PC-9 (cell line): ENCODE measurements around the gene CRELD2. TPM values are rescaled to one million over a fixed set of nuclear protein-coding genes. Genes with fewer than 3 reads are reported as not detected.

ENCODE experiments used
- BruUV-seq: library from RNA; stranded (reverse); fragments of 400-500 nt; replicated peaks from 2 replicates; lab custom pipeline; 2021; lab: Mats Ljungman, UMichigan
- CTCF ChIA-PET: fragments of 300-600 bp; sonication (Branson Sonifier 250); formaldehyde crosslinking; loops from one replicate; lab custom pipeline; 2022; ENCODE audit warnings: antibody characterized with exemption; lab: Charles Lee
- POLR2A ChIA-PET: fragments of 300-600 bp; sonication (Branson Sonifier 250); formaldehyde crosslinking; loops from one replicate; lab custom pipeline; 2022; ENCODE audit warnings: antibody characterized with exemption; ENCODE audit not compliant: unreplicated experiment; lab: Charles Lee
- DNase-seq, 2 experiments: peaks; one replicate each; pipeline versions ENCODE4 v3.0.0 to v3.0.0-alpha.2; 2015 to 2022; ENCODE audit warnings: mixed read lengths in 1 of 2
- H2AFZ ChIP-seq: fragments of 200-600 bp; sonication (generic); 2 replicates; pipeline ENCODE4 v1.8.1; 2017; ENCODE audit warnings: antibody characterized with exemption
- H3F3A ChIP-seq: fragments of 200-600 bp; sonication (generic); 2 replicates; pipeline ENCODE4 v1.8.1; 2017; ENCODE audit warnings: antibody characterized with exemption, mild to moderate bottlenecking, low read depth; ENCODE audit not compliant: insufficient read depth
- H3K27ac ChIP-seq: fragments of 200-600 bp; sonication (generic); 2 replicates; pipeline ENCODE4 v1.6.1; 2016; ENCODE audit warnings: mixed run types
- H3K27me3 ChIP-seq: fragments of 200-600 bp; sonication (generic); 2 replicates; pipeline ENCODE4 v1.6.1; 2016; ENCODE audit warnings: low read depth, mixed run types; ENCODE audit not compliant: insufficient read depth
- H3K36me3 ChIP-seq: fragments of 200-600 bp; sonication (generic); 2 replicates; pipeline ENCODE4 v1.6.1; 2016; ENCODE audit warnings: low read depth, mixed run types
- H3K4me1 ChIP-seq: fragments of 200-600 bp; sonication (generic); replicated peaks from 2 replicates; pipeline ENCODE4 v1.6.1; 2016; ENCODE audit warnings: mixed run types; ENCODE audit not compliant: insufficient read depth
- H3K4me2 ChIP-seq: fragments of 200-600 bp; sonication (generic); 2 replicates; pipeline ENCODE4 v1.6.1; 2017; ENCODE audit warnings: mixed run types
- H3K4me3 ChIP-seq: fragments of 200-600 bp; sonication (generic); 2 replicates; pipeline ENCODE4 v1.6.1; 2016; ENCODE audit warnings: mixed run types
- H3K79me2 ChIP-seq: fragments of 200-600 bp; sonication (generic); 2 replicates; pipeline ENCODE4 v1.6.1; 2017; ENCODE audit warnings: low read depth, mixed run types
- H3K9me2 ChIP-seq: fragments of 200-600 bp; sonication (generic); 2 replicates; pipeline ENCODE4 v1.8.1; 2017; ENCODE audit warnings: mild to moderate bottlenecking; ENCODE audit not compliant: insufficient read depth
- H3K9me3 ChIP-seq: fragments of 200-600 bp; sonication (generic); 2 replicates; pipeline ENCODE4 v1.8.1; 2016; ENCODE audit warnings: low read depth; ENCODE audit not compliant: insufficient read depth
- H4K20me1 ChIP-seq: fragments of 200-600 bp; sonication (generic); 2 replicates; pipeline ENCODE4 v1.8.1; 2017; ENCODE audit not compliant: insufficient read depth
- EZH2 ChIP-seq: fragments of 200-600 bp; sonication (generic); IDR thresholded peaks from 2 replicates; pipeline ENCODE4 v1.8.0; 2017; ENCODE audit warnings: antibody characterized with exemption, low read depth
- intact Hi-C: fragments of 100-400 bp; cut with micrococcal nuclease; formaldehyde crosslinking; loops from one replicate; pipeline ENCODE4 v1.10.0; 2022; ENCODE audit not compliant: unreplicated experiment
- total RNA-seq: library from RNA; stranded (reverse); gene quantifications from 2 replicates; pipeline ENCODE4 v1.2.3, GENCODE V29; 2021
- TF ChIP-seq, protein P1 (sequence below): fragments of 200-600 bp; sonication (generic); conservative IDR thresholded peaks from 2 replicates; pipeline ENCODE4 v1.6.1; 2017; ENCODE audit warnings: mixed run types, antibody characterized with exemption, mild to moderate bottlenecking, moderate library complexity

Gene CRELD2
- total RNA-seq, 1 experiment from 2014 or later = 30.7 TPM

DNA sequence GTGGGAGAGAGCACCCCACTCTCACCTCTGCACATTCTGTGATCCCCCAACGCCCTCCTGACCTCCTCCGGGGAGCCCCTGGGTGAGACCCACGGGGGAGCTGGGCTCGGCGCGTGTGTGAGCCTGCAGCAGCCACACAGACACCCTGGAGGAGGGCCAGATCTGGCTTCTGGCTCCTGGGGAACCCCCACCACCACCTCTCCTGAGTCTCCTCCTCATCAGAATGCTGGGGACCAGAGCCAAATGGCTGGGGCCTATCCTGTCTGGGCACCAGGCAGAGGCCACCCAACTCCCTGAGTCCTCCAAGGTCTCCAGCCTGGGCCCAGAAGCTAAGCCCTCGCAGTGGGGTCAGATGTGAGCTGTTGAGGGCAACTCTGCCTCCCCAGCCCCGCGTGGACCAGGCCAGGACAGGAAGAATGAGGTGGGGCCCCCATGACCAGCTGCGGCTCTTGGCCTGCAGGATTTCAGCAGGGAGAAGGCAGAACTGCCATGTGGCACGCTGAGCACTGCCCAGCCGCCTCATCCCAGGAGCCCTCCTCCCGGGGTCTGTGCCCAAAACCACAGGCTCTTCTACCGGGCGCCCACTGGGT lies 36.7 kb downstream of the CRELD2 start:
- Histone ChIP-seq H3F3A (peaks cover 31% of the 10 kb centered on the region), H4K20me1 (no peaks in the 10 kb centered on the region), H2AFZ (no peak overlapping the region), H3K27me3 (no peaks in the 10 kb centered on the region), H3K4me2 (no peak overlapping the region), H3K79me2 (0 out of 2 replicates have a peak, but pooled peaks cover 6% of the 10 kb centered on the region), H3K9me3 (no peaks in the 10 kb centered on the region), H3K36me3 (no peaks in the 10 kb centered on the region), H3K27ac (no peak overlapping the region), H3K4me3 (no peak overlapping the region), H3K9me2 (no peaks in the 10 kb centered on the region), H3K4me1 (peaks cover 43% of the 10 kb centered on the region)
- POLR2A ChIA-PET = interaction anchor here (0.6 kb wide), 2 partner anchors 16 to 24 kb away, joined by 4 to 5 read pairs; no protein-coding TSS in a partner anchor
- no peak for DNase-seq
- TF ChIP-seq EZH2 = no peak
- TF ChIP-seq, protein P1, sequence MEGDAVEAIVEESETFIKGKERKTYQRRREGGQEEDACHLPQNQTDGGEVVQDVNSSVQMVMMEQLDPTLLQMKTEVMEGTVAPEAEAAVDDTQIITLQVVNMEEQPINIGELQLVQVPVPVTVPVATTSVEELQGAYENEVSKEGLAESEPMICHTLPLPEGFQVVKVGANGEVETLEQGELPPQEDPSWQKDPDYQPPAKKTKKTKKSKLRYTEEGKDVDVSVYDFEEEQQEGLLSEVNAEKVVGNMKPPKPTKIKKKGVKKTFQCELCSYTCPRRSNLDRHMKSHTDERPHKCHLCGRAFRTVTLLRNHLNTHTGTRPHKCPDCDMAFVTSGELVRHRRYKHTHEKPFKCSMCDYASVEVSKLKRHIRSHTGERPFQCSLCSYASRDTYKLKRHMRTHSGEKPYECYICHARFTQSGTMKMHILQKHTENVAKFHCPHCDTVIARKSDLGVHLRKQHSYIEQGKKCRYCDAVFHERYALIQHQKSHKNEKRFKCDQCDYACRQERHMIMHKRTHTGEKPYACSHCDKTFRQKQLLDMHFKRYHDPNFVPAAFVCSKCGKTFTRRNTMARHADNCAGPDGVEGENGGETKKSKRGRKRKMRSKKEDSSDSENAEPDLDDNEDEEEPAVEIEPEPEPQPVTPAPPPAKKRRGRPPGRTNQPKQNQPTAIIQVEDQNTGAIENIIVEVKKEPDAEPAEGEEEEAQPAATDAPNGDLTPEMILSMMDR = no peak
- intact Hi-C loops = no loop called here
- CTCF ChIA-PET = interaction anchor here (0.6 kb wide), 1 partner anchor 73 kb away, joined by 4 read pairs; no protein-coding TSS in a partner anchor
- no TSS peak for BruUV-seq

DNA sequence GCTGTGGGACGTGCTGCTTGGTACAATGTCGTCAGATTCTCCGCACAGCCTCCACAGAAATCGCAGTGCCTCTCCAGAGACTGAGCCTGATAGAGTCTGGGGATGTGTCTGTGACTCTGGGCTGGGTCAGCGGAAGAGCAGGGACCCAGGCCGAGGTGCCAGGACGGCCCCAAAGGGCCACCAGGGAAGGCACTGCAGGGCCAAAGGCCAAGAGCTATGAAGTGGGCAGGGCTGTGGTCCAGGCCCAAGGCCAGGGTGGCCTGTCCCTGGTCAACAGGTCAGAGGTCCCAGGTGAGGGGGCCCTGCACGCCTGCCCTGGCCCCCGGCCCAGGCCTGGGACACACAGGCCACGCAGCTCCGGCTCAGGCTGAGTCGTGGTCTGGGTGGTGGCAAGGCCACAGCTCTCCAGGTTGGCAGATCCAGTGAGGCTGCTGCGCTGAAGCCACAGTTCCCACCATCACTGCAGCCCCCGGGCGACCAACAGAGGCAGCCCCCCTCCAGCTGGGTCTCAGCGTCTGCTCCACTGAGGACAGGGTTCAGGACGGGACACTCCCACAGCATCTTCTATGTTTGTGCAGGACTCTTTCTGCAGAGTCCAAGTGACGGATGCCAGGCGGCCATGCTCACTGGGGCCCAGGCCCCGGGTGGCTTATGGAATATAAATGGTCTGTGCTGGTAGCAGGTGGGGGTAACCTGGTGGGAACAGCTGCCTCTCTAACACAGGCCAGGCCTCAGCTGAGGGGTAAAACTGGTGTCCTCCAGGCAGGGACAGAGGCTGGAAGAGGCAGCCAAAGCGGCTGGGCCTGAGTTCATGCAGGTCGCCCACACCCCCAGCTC lies 37.4 kb downstream of the CRELD2 start:
- H3K9me3 ChIP-seq = no peaks in the 10 kb centered on the region
- ChIA-PET POLR2A (interaction anchor here (0.6 kb wide), 1 partner anchor 15 kb away, joined by 5 read pairs; no protein-coding TSS in a partner anchor), CTCF (interaction anchor here (0.6 kb wide), 1 partner anchor 72 kb away, joined by 4 read pairs; no protein-coding TSS in a partner anchor)
- H3K4me2 ChIP-seq = no peak overlapping the region
- no peak overlapping the region for H3K4me3 ChIP-seq
- peaks cover 31% of the 10 kb centered on the region for H3F3A ChIP-seq
- H3K36me3 ChIP-seq = no peaks in the 10 kb centered on the region
- H3K4me1 ChIP-seq = peaks cover 39% of the 10 kb centered on the region
- no peak overlapping the region for H3K27ac ChIP-seq
- BruUV-seq = no TSS peak
- TF ChIP-seq, protein P1 = no peak
- no peak for TF ChIP-seq EZH2
- H4K20me1 ChIP-seq = no peaks in the 10 kb centered on the region
- H2AFZ ChIP-seq = no peak overlapping the region
- no peak for DNase-seq
- H3K27me3 ChIP-seq = no peaks in the 10 kb centered on the region
- peaks cover 6% of the 10 kb centered on the region; the same call in 1 of the 2 replicates for H3K79me2 ChIP-seq
- intact Hi-C loops = no loop called here
- no peaks in the 10 kb centered on the region for H3K9me2 ChIP-seq

DNA sequence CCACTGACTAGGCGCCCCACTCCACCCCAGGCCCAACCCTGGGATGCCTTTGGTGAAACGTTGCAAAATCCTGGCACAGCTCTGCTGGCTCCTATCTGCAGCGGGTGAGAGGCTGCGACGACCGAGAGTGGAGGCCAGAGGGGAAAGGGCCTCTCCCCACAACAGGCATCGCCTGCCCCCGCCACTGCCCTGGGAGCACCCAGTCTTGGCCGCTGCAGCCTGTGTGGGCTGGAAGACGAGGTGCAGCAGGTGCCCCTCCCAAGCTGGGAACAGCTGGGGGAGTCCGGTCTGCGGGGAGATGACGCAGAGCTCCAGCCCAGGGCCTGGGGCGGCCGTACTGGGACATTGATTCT lies 38.0 kb downstream of the CRELD2 start:
- POLR2A ChIA-PET = no interaction called here
- intact Hi-C loops = no loop called here
- Histone ChIP-seq H3K9me3 (no peaks in the 10 kb centered on the region), H3K4me2 (no peak overlapping the region), H3K36me3 (peaks cover under 1% of the 10 kb centered on the region; the same call in 1 of the 2 replicates), H3K27me3 (no peaks in the 10 kb centered on the region), H3K27ac (no peak overlapping the region), H2AFZ (no peak overlapping the region), H4K20me1 (no peaks in the 10 kb centered on the region), H3K4me1 (peaks cover 33% of the 10 kb centered on the region), H3K4me3 (no peak overlapping the region), H3K79me2 (peaks cover 12% of the 10 kb centered on the region), H3K9me2 (no peaks in the 10 kb centered on the region), H3F3A (peaks cover 30% of the 10 kb centered on the region)
- TF ChIP-seq, protein P1 = no peak
- no peak for TF ChIP-seq EZH2
- CTCF ChIA-PET = no interaction called here
- no TSS peak for BruUV-seq
- DNase-seq = no peak
